T-cell (primary cell): ENCODE measurements around the gene HBZ. TPM values are rescaled to one million over a fixed set of nuclear protein-coding genes. Genes with fewer than 3 reads are reported as not detected.

ENCODE experiments used
- ATAC-seq, 4 experiments: fragments of 200-7000 bp in 3 of 4; fragments of 150-1000 bp in 1 of 4; cut with Tn5 transposase; replicated peaks in 1 of 4; 1 replicate in 3 of 4; 2 replicates in 1 of 4; pipeline ENCODE4 v1.10.0; 2021; ENCODE audit warnings: moderate library complexity in 3 of 4, mild to moderate bottlenecking in 2 of 4, moderate number of reproducible peaks in 1 of 4
- CTCF ChIA-PET, 2 donors: fragments of 300-600 bp; sonication (Branson Sonifier 250); formaldehyde crosslinking; loops; one replicate each; lab custom pipeline; 2022; ENCODE audit warnings: antibody characterized with exemption in 2 of 2; lab: Charles Lee
- POLR2A ChIA-PET, 2 donors: fragments of 300-600 bp; sonication (Branson Sonifier 250); formaldehyde crosslinking; loops; one replicate each; lab custom pipeline; 2022; ENCODE audit warnings: antibody characterized with exemption in 2 of 2; lab: Charles Lee
- DNase-seq, 35 experiments: peaks; one replicate each; pipeline versions ENCODE4 v3.0.0 to v3.0.0-alpha.2; 2013 to 2023
- H3K27ac ChIP-seq: one replicate; pipeline ENCODE4 v1.5.1; 2013; ENCODE audit warnings: low read length
- H3K27me3 ChIP-seq, 2 experiments: replicated peaks in 1 of 2; 1 replicate in 1 of 2; 2 replicates in 1 of 2; pipeline versions ENCODE4 v1.6.1 to v1.7.0; 2013; ENCODE audit warnings: low read length in 1 of 2, mixed read lengths in 1 of 2; ENCODE audit not compliant: control insufficient read depth in 2 of 2, insufficient read depth in 2 of 2; ENCODE audit errors: extremely low read depth in 1 of 2
- H3K36me3 ChIP-seq, 2 donors: 1 replicate in 1 of 2; 2 replicates in 1 of 2; pipeline versions ENCODE4 v1.6.1 to v1.7.0; 2013; ENCODE audit warnings: low read length in 1 of 2; ENCODE audit not compliant: control insufficient read depth in 2 of 2, insufficient read depth in 1 of 2; ENCODE audit errors: extremely low read depth in 1 of 2
- H3K4me1 ChIP-seq, 2 experiments: 1 replicate in 1 of 2; 2 replicates in 1 of 2; pipeline versions ENCODE4 v1.6.1 to v1.7.0; 2013; ENCODE audit warnings: low read length in 2 of 2, mixed read lengths in 1 of 2; ENCODE audit not compliant: insufficient read depth in 2 of 2, control insufficient read depth in 1 of 2; ENCODE audit errors: extremely low read depth in 1 of 2
- H3K4me3 ChIP-seq, 2 donors: 1 replicate in 1 of 2; 2 replicates in 1 of 2; pipeline versions ENCODE4 v1.5.1 to v1.7.0; 2013; ENCODE audit warnings: mild to moderate bottlenecking in 2 of 2, low read length in 1 of 2, moderate library complexity in 1 of 2; ENCODE audit not compliant: control insufficient read depth in 1 of 2; ENCODE audit errors: extremely low read depth in 1 of 2
- H3K9me3 ChIP-seq: 2 replicates; pipeline ENCODE4 v1.7.0; 2013
- H3K27ac Mint-ChIP-seq, 2 donors: one replicate each; pipeline ENCODE4 v1.8.0; 2020 to 2021; ENCODE audit warnings: mild to moderate bottlenecking in 2 of 2, mixed read lengths in 2 of 2
- H3K27me3 Mint-ChIP-seq, 2 donors: one replicate each; pipeline ENCODE4 v1.8.0; 2021 to 2022; ENCODE audit warnings: mixed read lengths in 2 of 2
- H3K36me3 Mint-ChIP-seq: one replicate; pipeline ENCODE4 v1.8.0; 2021; ENCODE audit warnings: mixed read lengths
- H3K4me1 Mint-ChIP-seq, 3 donors: one replicate each; pipeline ENCODE4 v1.8.0; 2020 to 2022; ENCODE audit warnings: mixed read lengths in 3 of 3, mild to moderate bottlenecking in 1 of 3
- H3K4me3 Mint-ChIP-seq, 3 donors: one replicate each; pipeline ENCODE4 v1.8.0; 2020 to 2022; ENCODE audit warnings: mild to moderate bottlenecking in 3 of 3, mixed read lengths in 3 of 3, moderate library complexity in 3 of 3
- H3K9me3 Mint-ChIP-seq, 3 donors: one replicate each; pipeline ENCODE4 v1.8.0; 2020 to 2022; ENCODE audit warnings: mixed read lengths in 3 of 3
- WGBS: methylation state at CpG from one replicate; pipeline ENCODE4 v1.1.5; 2013; ENCODE audit warnings: missing lambda C conversion rate; ENCODE audit not compliant: insufficient coverage; 5-methylcytosine and 5-hydroxymethylcytosine counted together
- total RNA-seq, 35 experiments: library from RNA in 6 of 35; stranded (reverse) in 6 of 35; fragments of 120-200 nt in 1 of 35; gene quantifications; one replicate each; pipeline versions ENCODE4 v1.2.1 to v1.2.4 and lab custom pipeline; 2013 to 2026

Gene HBZ
- total RNA-seq, 5 donors from 2014 or later (not counting 1 experiment from before 2014, with no cell fraction given): 0.51 to 0.76 (median 0.59) TPM; not detected in 2

GRCh38 chr16:191831-192230 lies 39.4 kb downstream of the HBZ start:
- WGBS: 90% methylated on average over 3 of the region's 4 CpGs
- peaks cover 51% of the 10 kb centered on the region for H3K36me3 Mint-ChIP-seq
- no peak overlapping the region for H3K27ac Mint-ChIP-seq
- peaks cover 0 to 8% (median 4%) of the 10 kb centered on the region in 3 donors for H3K4me1 Mint-ChIP-seq
- Histone ChIP-seq H3K4me3 (no peak overlapping the region), H3K4me1 (peaks cover 0 to 2% of the 10 kb centered on the region in 2 experiments), H3K9me3 (no peaks in the 10 kb centered on the region), H3K36me3 (peaks cover 18 to 85% of the 10 kb centered on the region in 2 donors), H3K27me3 (no peaks in the 10 kb centered on the region), H3K27ac (no peak overlapping the region)
- ChIA-PET CTCF (no interaction called here), POLR2A (no interaction called here)
- no peak overlapping the region for H3K4me3 Mint-ChIP-seq
- no peaks in the 10 kb centered on the region for H3K27me3 Mint-ChIP-seq
- H3K9me3 Mint-ChIP-seq: no peaks in the 10 kb centered on the region
- DNase-seq: no peak
- no peak for ATAC-seq

GRCh38 chr16:192686-193085 lies 40.2 kb downstream of the HBZ start:
- H3K4me1 ChIP-seq: peaks cover 0 to 2% of the 10 kb centered on the region in 2 experiments
- Mint-ChIP-seq H3K4me3 (no peak overlapping the region), H3K9me3 (no peaks in the 10 kb centered on the region), H3K27ac (no peak overlapping the region), H3K4me1 (peaks cover 0 to 8% (median 4%) of the 10 kb centered on the region in 3 donors), H3K36me3 (peaks cover 51% of the 10 kb centered on the region), H3K27me3 (no peaks in the 10 kb centered on the region)
- no peak for DNase-seq
- ChIA-PET POLR2A (interaction anchor here in 1 of 2 donors (0.6 kb wide), 1 partner anchor 25 kb away, joined by 3 read pairs; no protein-coding TSS in a partner anchor), CTCF (no interaction called here)
- WGBS: 98% methylated on average over 7 of the region's 11 CpGs
- H3K36me3 ChIP-seq: peaks cover 21 to 87% of the 10 kb centered on the region in 2 donors
- H3K27ac ChIP-seq: no peak overlapping the region
- H3K4me3 ChIP-seq: no peak overlapping the region
- H3K27me3 ChIP-seq: no peaks in the 10 kb centered on the region
- no peaks in the 10 kb centered on the region for H3K9me3 ChIP-seq
- no peak for ATAC-seq

- Mint-ChIP-seq H3K9me3 (no peaks in the 10 kb centered on the region), H3K36me3 (peaks cover 54% of the 10 kb centered on the region), H3K27ac (no peak overlapping the region), H3K27me3 (no peaks in the 10 kb centered on the region), H3K4me3 (no peak overlapping the region), H3K4me1 (peaks cover 0 to 8% (median 4%) of the 10 kb centered on the region in 3 donors)
- ChIA-PET CTCF (interaction anchor here in 1 of 2 donors (0.7 kb wide), 2 partner anchors 158 to 1145 kb away, joined by 3 to 4 read pairs; no protein-coding TSS in a partner anchor), POLR2A (no interaction called here)
- WGBS: 97% methylated on average over 5 of the region's 15 CpGs
- Histone ChIP-seq H3K27me3 (no peaks in the 10 kb centered on the region), H3K4me1 (peaks cover 0 to 2% of the 10 kb centered on the region in 2 experiments), H3K4me3 (no peak overlapping the region), H3K27ac (no peak overlapping the region), H3K36me3 (peaks cover 22 to 90% of the 10 kb centered on the region in 2 donors), H3K9me3 (no peaks in the 10 kb centered on the region)
- ATAC-seq (no peak), DNase-seq (no peak)
Observed at GRCh38 chr16:193441-193840, 41.0 kb downstream of the HBZ start.

GRCh38 chr16:194516-194915 lies 42.1 kb downstream of the HBZ start:
- H3K27me3 Mint-ChIP-seq: no peaks in the 10 kb centered on the region
- 100% methylated on average over 1 of the region's 6 CpGs for WGBS
- ChIA-PET POLR2A (interaction anchor here in 1 of 2 donors (0.7 kb wide), 1 partner anchor 24 kb away, joined by 4 read pairs; no protein-coding TSS in a partner anchor), CTCF (no interaction called here)
- H3K27ac Mint-ChIP-seq: no peak overlapping the region
- H3K27me3 ChIP-seq: no peaks in the 10 kb centered on the region
- no peaks in the 10 kb centered on the region for H3K9me3 ChIP-seq
- H3K4me1 ChIP-seq: no peaks in the 10 kb centered on the region
- H3K36me3 ChIP-seq: peaks cover 22 to 90% of the 10 kb centered on the region in 2 donors
- H3K27ac ChIP-seq: no peak overlapping the region
- no peak overlapping the region for H3K4me3 Mint-ChIP-seq
- ATAC-seq (no peak), DNase-seq (no peak)
- H3K36me3 Mint-ChIP-seq: peaks cover 50% of the 10 kb centered on the region
- H3K9me3 Mint-ChIP-seq: no peaks in the 10 kb centered on the region
- H3K4me3 ChIP-seq: no peak overlapping the region
- no peaks in the 10 kb centered on the region for H3K4me1 Mint-ChIP-seq

- H3K4me1 ChIP-seq: no peaks in the 10 kb centered on the region
- DNase-seq (no peak), ATAC-seq (no peak)
- no peak overlapping the region for H3K27ac Mint-ChIP-seq
- no peak overlapping the region for H3K4me3 ChIP-seq
- no peaks in the 10 kb centered on the region for H3K9me3 Mint-ChIP-seq
- no peak overlapping the region for H3K4me3 Mint-ChIP-seq
- ChIA-PET POLR2A (no interaction called here), CTCF (no interaction called here)
- H3K36me3 ChIP-seq: peaks cover 19 to 71% of the 10 kb centered on the region in 2 donors
- peaks cover 34% of the 10 kb centered on the region for H3K36me3 Mint-ChIP-seq
- H3K27ac ChIP-seq: no peak overlapping the region
- H3K27me3 Mint-ChIP-seq: no peaks in the 10 kb centered on the region
- no peaks in the 10 kb centered on the region for H3K9me3 ChIP-seq
- no peaks in the 10 kb centered on the region for H3K27me3 ChIP-seq
- no peaks in the 10 kb centered on the region for H3K4me1 Mint-ChIP-seq
- 93% methylated on average over 3 of the region's 5 CpGs for WGBS
Observed at GRCh38 chr16:200388-200787, 47.9 kb downstream of the HBZ start.

GRCh38 chr16:203246-203645 lies 50.8 kb downstream of the HBZ start:
- Histone ChIP-seq H3K27me3 (no peaks in the 10 kb centered on the region), H3K27ac (no peak overlapping the region), H3K4me1 (no peaks in the 10 kb centered on the region), H3K36me3 (peaks cover 3 to 73% of the 10 kb centered on the region in 2 donors), H3K4me3 (no peak overlapping the region), H3K9me3 (no peaks in the 10 kb centered on the region)
- Mint-ChIP-seq H3K27me3 (no peaks in the 10 kb centered on the region), H3K4me1 (peaks cover 0 to 3% (median 0%) of the 10 kb centered on the region in 3 donors), H3K36me3 (peaks cover 43% of the 10 kb centered on the region), H3K27ac (no peak overlapping the region), H3K4me3 (no peak overlapping the region), H3K9me3 (no peaks in the 10 kb centered on the region)
- ChIA-PET POLR2A (no interaction called here), CTCF (no interaction called here)
- ATAC-seq (no peak), DNase-seq (no peak)
- WGBS: 100% methylated on average over 3 of the region's 4 CpGs
